Duodenal mucosa (tissue), 2 donors: ENCODE results near the gene SVIL.

Source experiments
- H3K27ac ChIP-seq: one replicate; pipeline ENCODE4 v1.7.0; 2013; ENCODE audit warnings: low read depth, low read length
- H3K27me3 ChIP-seq, 2 donors: one replicate each; pipeline ENCODE4 v1.7.0; 2013; ENCODE audit warnings: low read length in 2 of 2, control low read depth in 1 of 2; ENCODE audit not compliant: insufficient read depth in 2 of 2, control insufficient read depth in 1 of 2
- H3K36me3 ChIP-seq, 2 donors: one replicate each; pipeline ENCODE4 v1.7.0; 2013; ENCODE audit warnings: low read length in 2 of 2, control low read depth in 1 of 2; ENCODE audit not compliant: insufficient read depth in 2 of 2, control insufficient read depth in 1 of 2
- H3K4me1 ChIP-seq, 2 donors: one replicate each; pipeline ENCODE4 v1.7.0; 2013; ENCODE audit warnings: low read length in 2 of 2, control low read depth in 1 of 2; ENCODE audit not compliant: insufficient read depth in 2 of 2, control insufficient read depth in 1 of 2
- H3K4me3 ChIP-seq, 2 donors: one replicate each; pipeline ENCODE4 v1.7.0; 2013; ENCODE audit warnings: low read length in 2 of 2, low read depth in 1 of 2
- H3K9ac ChIP-seq, 2 donors: one replicate each; pipeline ENCODE4 v1.7.0; 2013; ENCODE audit warnings: low read length in 2 of 2, low read depth in 1 of 2
- H3K9me3 ChIP-seq, 2 donors: one replicate each; pipeline ENCODE4 v1.7.0; 2013; ENCODE audit warnings: low read length in 2 of 2, control low read depth in 1 of 2; ENCODE audit not compliant: control insufficient read depth in 1 of 2

Gene SVIL

DNA sequence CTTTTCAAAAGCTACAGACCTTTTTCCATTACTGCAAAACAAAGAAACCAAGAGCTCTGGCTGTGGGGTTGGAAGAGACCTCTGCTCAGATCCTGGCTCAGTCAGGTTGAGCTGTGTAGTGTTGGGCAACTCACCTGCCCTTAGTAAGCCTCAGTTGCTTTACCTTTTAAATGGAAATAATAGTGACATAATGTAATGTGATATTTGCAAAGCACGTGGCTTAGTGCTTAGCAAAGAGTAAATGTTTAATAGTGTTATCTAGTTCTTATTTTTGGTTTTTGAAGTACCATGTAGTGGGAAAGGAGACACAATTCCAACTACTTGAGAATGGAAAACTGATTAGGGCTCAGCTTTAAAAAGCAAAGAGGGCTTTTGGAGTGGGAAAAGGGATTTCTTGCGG is 100.2 kb downstream of the SVIL start:
- Histone ChIP-seq H3K9ac (no peak overlapping the region), H3K9me3 (no peaks in the 10 kb centered on the region), H3K36me3 (peaks cover 4 to 7% of the 10 kb centered on the region in 2 donors), H3K27me3 (no peaks in the 10 kb centered on the region), H3K27ac (no peak overlapping the region), H3K4me1 (peaks cover 10 to 11% of the 10 kb centered on the region in 2 donors), H3K4me3 (no peak overlapping the region)

DNA sequence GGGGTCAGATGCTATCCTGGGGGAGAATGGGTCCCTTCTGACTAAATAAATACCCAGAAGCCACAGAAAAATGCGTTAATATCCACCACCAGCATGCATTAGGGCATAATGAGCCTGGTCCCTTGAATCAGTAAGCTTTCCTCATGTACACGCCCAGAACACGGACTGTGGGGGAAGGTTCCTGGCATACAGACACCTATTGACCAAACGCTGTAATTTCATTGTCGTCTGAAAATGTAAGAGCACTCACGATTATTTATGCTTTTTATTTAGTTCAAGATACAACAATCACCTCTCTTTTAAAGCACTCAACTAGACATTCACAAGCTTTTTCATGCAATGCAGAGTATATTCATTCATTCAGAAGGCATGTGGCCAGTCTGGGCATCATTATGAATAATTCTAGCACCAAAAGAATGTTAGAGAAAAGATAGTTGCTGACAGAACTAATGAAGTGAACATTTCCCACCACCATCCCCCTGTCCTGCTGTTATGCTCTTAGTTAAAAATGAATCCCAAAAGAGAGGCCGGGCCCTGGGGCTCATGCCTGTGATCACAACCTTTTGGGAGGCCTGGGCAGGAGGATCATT is 101.0 kb downstream of the SVIL start:
- H3K36me3 ChIP-seq: peaks cover 0 to 7% of the 10 kb centered on the region in 2 donors
- no peaks in the 10 kb centered on the region for H3K9me3 ChIP-seq
- H3K9ac ChIP-seq: no peak overlapping the region
- H3K4me3 ChIP-seq: no peak overlapping the region
- H3K27me3 ChIP-seq: no peaks in the 10 kb centered on the region
- peaks cover 10 to 11% of the 10 kb centered on the region in 2 donors for H3K4me1 ChIP-seq
- no peak overlapping the region for H3K27ac ChIP-seq

DNA sequence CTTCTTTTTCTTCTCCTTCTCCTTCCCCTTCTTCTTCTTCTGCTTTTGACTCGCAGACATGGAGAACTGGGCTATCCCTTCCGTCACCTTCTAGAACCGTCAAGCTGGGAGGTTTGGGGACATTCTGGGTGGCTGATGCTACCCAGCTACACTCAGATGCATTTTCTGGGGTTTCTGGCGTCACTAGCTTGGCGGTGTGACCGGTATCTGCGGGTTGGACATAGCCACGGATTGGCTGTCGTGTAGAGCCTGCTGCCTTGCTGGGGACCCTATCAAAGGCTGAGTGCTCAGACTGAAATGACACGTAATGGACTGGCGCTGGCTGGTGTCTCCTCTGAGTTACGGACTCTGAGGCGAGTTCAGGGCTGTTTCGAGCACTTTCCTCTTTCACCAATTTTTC is 101.7 kb downstream of the SVIL start:
- no peak overlapping the region for H3K9ac ChIP-seq
- H3K9me3 ChIP-seq: no peaks in the 10 kb centered on the region
- no peak overlapping the region for H3K4me3 ChIP-seq
- H3K27me3 ChIP-seq: no peaks in the 10 kb centered on the region
- H3K36me3 ChIP-seq: peaks cover 0 to 7% of the 10 kb centered on the region in 2 donors
- peaks cover 10 to 11% of the 10 kb centered on the region in 2 donors for H3K4me1 ChIP-seq
- H3K27ac ChIP-seq: no peak overlapping the region

DNA sequence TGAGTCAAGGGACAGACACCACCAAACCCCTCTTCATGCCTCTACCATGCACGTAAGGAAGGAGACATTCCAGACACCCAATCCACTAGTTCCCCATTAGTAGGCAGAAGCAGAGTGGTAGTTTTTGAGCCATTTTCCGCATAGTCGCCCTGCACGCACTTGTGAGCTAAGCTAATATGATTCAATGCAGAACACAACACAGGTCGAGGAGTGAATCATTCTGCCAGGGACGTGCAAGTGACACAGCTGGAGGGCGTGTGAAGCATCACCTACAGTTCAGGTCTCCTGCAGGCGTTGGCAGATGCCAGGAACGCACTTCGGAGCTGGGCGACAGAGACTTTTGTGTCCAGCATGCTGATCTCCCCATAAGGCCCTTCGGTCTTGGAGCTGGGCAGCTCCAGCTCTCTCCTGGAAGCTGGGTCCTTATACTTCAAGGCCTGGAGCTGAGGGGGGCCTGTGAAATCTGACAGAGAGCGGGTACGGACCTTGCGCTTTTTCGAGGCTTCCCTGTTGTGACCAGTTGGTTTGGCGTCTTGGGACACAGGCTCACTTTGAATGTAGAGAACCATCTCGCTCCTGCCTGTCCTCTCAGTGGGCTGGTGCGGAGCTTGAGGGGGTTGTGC is 102.4 kb downstream of the SVIL start:
- Histone ChIP-seq H3K9ac (no peak overlapping the region), H3K27ac (no peak overlapping the region), H3K4me1 (peaks cover 10 to 11% of the 10 kb centered on the region in 2 donors), H3K9me3 (no peaks in the 10 kb centered on the region), H3K36me3 (peaks cover 0 to 7% of the 10 kb centered on the region in 2 donors), H3K4me3 (no peak overlapping the region), H3K27me3 (no peaks in the 10 kb centered on the region)

DNA sequence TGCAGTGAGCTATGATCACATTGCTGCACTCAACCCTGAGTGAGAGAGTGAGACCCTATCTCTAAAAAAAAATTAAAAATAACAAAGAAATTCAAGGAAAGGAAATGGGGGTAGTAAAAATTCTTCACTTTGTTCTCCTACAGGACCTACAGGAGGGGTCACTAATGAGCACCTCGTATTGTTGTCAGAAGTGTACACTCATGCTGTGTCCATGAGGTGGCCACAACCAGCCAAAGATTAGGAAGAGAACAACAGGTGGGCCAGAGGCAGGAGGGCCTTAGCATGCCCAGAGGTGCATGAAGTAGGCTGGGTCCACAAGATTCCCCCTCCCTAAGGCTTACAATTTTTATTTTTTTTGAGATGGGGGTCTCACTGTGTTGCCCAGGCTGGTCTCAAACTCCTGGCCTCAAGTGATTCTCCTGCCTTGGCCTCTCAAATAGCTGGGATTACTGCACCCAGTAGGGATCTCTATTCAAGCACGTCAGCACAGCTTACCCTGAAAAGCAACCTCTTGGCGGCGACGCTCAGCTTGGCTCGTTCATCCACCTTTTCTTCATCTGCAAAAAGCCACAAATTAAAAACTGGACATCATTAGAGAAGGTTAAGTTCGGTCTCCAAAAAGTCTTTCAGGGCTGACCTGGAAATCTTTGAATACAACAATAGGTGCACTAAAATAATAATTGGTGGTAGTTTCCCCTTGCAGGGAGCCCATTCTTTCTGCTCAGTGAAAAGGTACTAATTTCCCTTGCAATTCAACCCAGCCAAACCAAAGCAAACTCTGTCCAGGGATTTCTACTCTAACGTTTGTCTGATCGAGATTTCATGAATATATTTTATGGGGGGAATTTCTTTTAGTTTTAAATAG is 104.4 kb downstream of the SVIL start:
- Histone ChIP-seq H3K4me1 (peaks cover 0 to 2% of the 10 kb centered on the region in 2 donors), H3K27me3 (no peaks in the 10 kb centered on the region), H3K36me3 (peaks cover 0 to 11% of the 10 kb centered on the region in 2 donors), H3K27ac (no peak overlapping the region), H3K9ac (no peak overlapping the region), H3K9me3 (no peaks in the 10 kb centered on the region), H3K4me3 (no peak overlapping the region)

DNA sequence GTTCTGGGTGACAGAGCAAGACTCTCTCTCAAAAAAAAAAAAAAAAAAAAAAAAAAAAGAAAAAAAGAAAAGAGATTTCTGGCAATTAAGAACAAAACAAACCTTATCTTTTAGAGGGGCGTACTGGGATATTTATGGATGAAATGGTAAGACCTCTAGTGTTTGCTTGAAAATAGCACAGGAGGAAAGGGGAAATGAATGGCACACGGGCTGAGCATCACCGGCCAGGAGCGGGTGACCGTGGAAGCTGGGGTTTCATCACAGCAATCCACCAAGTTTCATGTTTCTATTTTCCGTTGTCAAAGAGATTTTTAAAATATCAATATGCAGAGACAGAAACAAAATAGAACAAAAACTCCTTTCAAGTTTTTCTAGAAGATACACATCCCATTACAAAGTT is 105.6 kb downstream of the SVIL start:
- H3K4me1 ChIP-seq: no peaks in the 10 kb centered on the region
- no peak overlapping the region for H3K9ac ChIP-seq
- no peak overlapping the region for H3K27ac ChIP-seq
- H3K4me3 ChIP-seq: no peak overlapping the region
- H3K36me3 ChIP-seq: peaks cover 4 to 17% of the 10 kb centered on the region in 2 donors
- no peaks in the 10 kb centered on the region for H3K9me3 ChIP-seq
- no peaks in the 10 kb centered on the region for H3K27me3 ChIP-seq

DNA sequence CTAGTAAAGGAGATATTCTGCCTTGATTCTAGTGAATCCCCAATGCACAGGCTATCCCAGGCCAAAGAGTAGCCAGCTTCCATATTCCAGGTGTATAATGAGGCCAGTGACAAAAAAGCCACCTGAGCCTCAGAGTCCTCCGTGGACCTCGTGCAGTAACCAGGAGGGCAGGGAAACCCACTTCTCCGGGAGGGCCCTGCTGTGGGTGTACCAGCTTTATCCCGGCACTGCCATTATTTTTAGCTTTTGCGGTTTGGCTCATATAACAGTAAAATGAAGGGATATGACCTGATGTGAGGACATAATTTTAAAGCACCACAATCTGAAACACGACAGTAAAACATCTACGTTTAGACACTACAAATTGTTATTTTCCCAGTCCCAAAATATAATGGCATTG is 109.0 kb downstream of the SVIL start:
- Histone ChIP-seq H3K36me3 (peaks cover 9 to 30% of the 10 kb centered on the region in 2 donors), H3K4me3 (no peak overlapping the region), H3K9me3 (no peaks in the 10 kb centered on the region), H3K27ac (no peak overlapping the region), H3K9ac (no peak overlapping the region), H3K4me1 (no peaks in the 10 kb centered on the region), H3K27me3 (no peaks in the 10 kb centered on the region)

DNA sequence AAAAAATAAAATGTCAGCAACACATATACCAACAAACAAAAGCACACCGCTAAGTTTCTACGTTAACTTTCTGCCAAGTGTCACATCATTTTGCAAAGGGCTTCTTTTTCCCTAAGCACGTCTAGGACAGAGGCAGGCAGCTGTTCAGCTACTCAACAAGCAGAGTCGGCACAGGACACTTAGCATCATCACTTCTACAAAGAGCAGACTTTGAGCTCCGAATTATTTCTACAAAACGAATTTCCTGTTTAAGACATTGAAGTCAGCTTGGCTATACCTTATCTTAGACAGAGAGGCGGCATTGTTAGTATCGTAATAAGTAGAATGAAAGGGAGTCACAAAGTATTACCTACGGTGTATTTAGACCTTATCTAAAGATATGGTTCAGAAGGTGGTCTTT is 110.1 kb downstream of the SVIL start:
- H3K27ac ChIP-seq: no peak overlapping the region
- H3K4me3 ChIP-seq: no peak overlapping the region
- H3K9ac ChIP-seq: no peak overlapping the region
- H3K36me3 ChIP-seq: peaks cover 12 to 32% of the 10 kb centered on the region in 2 donors
- H3K27me3 ChIP-seq: no peaks in the 10 kb centered on the region
- H3K4me1 ChIP-seq: no peaks in the 10 kb centered on the region
- H3K9me3 ChIP-seq: no peaks in the 10 kb centered on the region

DNA sequence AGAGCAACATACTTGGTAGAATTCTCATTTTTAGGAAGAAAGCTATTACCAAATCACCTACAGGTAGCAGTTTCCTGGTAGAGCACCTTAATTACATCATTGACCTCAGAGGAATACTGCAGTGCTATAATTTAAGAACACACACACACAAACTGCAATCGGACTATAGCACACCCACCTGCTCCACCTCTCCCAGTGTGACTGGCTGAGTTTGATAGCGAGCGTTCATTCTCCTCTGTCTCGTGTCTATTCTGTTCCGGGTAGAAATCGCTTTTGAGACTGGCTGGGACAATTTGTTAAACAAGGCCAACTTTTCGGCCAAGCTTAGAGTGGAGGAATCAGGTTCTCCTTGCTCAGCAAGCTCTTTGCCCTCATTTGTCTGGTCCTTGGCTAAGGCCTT is 110.5 kb downstream of the SVIL start:
- H3K27ac ChIP-seq: no peak overlapping the region
- H3K4me1 ChIP-seq: no peaks in the 10 kb centered on the region
- H3K9ac ChIP-seq: no peak overlapping the region
- H3K4me3 ChIP-seq: no peak overlapping the region
- H3K9me3 ChIP-seq: no peaks in the 10 kb centered on the region
- H3K36me3 ChIP-seq: peaks cover 12 to 32% of the 10 kb centered on the region in 2 donors
- H3K27me3 ChIP-seq: no peaks in the 10 kb centered on the region

DNA sequence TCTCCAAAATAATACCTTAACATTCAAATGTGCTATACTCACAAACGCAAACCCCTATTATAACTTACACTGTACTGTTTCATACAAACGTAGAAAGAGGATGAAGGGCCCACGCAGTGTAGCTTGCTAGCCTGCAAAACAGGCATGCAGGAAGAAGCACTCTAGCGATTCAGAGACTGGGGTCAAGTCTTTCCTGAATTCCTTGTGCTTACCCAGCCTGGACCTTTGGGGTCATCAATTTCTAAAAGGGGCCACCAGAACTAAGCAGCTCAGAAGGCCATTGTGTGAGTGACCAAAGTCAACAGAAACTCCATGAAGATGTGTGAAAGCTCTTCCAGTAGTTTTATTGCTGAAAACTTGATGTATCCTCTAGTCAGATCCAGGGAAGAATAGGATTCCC is 111.9 kb downstream of the SVIL start:
- Histone ChIP-seq H3K9ac (no peak overlapping the region), H3K27me3 (no peaks in the 10 kb centered on the region), H3K4me1 (no peaks in the 10 kb centered on the region), H3K27ac (no peak overlapping the region), H3K9me3 (no peaks in the 10 kb centered on the region), H3K4me3 (peak overlapping the region in 1 of 2 donors; percentile 2), H3K36me3 (peaks cover 14 to 32% of the 10 kb centered on the region in 2 donors)
